NCI-H1048 (cell line): ENCODE data around the gene STK32C.
"Not testable (repeated sequence)": the region's sequence is repeated elsewhere in the genome, so short reads cannot be mapped to it uniquely, and the experiment has no call there.

Experiments
- DNase-seq: peaks from one replicate; lab custom pipeline; 2025; lab: John Stamatoyannopoulos, UW

The STK32C gene

GRCh38 chr10:132307823-132308586 is at the start of gene STK32C:
Gene STK32C, minus strand, starts transcription at chr10:132307950. Its CDS starts 117 bp downstream, at chr10:132307833.
- peak; percentile 75 for DNase-seq

GRCh38 chr10:132356621-132357195 is 49.0 kb upstream of the STK32C start:
- DNase-seq = no peak

DNA sequence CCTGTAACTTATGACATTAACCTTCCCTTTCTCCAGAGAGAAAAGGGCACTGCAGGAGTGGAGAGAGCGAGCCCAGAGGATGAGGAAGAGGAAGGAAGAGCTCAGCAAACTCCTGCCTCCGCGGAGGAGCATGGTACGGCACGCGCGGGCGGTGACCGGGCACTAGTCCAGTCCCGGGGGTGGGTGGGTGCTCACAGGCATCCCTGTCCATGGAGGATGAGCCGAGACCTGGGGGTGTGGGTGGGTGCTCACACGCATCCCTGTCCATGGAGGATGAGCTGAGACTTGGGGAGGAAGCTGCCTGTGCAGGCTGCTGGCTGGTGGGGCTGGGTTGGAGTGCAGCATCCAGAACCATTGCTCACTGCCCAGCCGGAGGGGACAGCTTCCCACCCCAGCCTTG is 48.0 kb upstream of the STK32C start:
- no peak for DNase-seq

DNA sequence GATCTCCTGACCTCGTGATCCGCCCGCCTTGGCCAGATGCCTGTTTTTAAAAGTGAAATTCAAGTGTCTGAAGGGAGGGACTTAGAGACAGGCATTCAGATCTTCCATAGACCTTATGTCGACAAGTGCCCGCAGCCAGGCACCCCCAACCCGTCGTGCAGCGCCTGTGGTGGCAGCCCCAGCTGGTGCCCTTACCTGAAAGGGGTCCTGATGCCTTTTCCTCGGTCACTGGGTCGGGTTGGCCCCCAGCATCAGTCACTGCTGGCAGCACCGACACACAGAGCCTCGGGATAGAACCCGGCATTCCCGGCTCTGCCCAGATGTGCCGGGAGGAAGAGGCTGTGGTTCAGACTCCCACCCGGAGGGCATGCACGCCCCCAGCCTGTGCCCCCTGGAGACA is 47.5 kb upstream of the STK32C start:
- no peak for DNase-seq

- no peak for DNase-seq
Measured at GRCh38 chr10:132354356-132355094, 46.8 kb upstream of the STK32C start.

DNA sequence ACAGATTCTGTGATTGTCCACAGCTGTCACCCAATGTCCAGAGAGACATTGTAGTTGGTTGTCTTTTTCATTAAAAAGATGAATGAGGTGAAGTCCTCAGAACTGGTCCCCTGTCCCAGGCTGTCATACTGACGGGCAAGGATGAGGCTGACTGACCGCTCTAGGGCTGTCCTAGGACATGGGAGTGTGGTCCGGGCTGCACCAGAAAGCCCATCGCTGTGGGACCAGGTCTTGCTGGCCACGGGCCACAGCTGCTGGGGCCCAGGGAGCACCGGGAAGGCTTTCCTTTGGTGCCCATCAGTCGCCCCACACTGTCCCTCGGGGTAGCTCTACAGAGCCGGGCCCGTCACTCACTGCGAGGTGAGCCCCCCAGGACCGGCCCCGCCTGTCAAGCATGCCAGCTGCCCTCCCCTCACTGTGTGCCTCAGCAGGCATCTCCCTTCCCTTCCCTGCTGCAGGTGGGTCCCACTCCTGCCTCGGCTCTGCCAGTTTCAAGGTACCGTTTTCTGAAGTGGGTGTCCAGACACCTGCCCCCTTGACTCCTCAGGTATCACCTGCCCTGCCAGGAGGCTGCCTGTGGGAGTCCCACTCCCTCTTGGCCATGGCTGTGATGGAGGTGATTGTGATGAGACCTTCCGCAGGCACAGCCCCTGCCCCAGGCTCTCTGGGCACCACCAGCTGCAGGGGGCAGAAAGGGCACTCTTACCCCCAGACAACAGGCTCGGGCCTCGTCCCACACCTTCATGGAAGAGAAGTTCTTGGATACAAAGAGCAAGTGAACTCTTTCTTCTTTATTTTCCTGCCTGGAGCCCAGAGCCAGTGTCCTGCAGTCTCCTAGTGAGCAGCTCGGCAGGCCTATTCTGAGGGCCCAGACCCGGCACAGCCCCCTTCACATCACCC is 46.0 kb upstream of the STK32C start:
- no peak for DNase-seq

- DNase-seq = not testable (repeated sequence)
Measured at GRCh38 chr10:132352462-132353308, 44.9 kb upstream of the STK32C start.

DNA sequence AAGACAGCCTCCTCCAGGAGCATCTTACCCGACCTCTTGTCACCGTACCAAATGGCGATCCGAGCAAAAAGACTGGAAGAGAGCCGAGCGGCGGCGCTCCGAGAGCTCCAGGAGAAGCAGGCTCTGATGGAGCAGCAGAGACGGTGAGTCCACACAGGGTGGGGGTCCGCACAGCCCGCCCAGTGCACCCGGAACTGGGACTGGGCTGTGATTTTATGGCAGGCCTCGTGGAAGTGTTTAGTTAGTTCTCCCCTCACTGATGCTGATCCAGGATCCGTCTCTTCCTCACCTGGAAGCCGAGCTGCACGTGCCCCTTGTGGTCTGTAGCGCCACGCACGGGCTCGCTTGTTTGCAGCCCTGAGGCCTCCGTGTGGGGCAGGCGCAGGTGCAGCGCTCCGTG is 43.9 kb upstream of the STK32C start:
- DNase-seq = no peak

- DNase-seq = no peak
Measured at GRCh38 chr10:132350946-132351345, 43.2 kb upstream of the STK32C start.

DNA sequence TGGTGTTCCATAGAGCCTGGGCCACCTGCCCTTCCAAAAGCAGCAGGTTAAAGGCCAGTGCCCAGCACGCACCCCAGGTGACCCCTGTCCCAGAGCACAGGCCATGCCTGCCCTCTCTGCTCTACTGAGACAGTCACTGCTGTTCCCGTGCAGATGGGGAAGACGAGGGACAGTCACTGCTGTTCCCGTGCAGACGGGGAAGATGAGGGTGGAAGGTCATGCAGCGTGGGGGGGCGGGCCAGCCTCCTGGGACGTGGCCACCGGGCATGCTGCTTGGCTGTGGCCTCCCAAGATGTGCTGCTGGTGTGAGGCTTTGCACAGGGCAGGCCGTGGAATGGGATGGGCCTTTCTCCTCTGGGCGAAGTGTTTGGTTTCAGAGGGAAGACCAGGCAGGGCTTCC is 42.6 kb upstream of the STK32C start:
- DNase-seq = no peak

DNA sequence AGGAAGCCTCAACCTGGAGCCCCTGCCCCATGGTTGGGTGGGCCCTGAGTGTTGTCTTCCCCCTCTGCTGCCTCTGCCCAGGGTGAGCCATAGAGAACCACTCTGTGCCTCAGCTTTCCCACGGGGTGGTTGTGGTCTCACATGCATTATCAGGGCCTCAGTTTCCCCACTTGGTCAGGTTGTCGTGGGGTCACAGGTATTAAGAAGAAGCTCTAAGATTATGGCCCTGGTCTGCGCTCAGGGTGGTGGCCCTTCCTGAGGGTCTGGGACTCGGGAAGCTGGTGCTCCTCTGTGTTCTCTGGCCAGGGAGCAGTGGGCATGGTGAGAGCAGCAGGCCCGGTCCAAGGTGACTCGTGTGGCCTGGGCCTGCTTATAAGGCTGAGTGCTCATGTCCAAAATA is 42.0 kb upstream of the STK32C start:
- DNase-seq = no peak

GRCh38 chr10:132347931-132348267 is 40.1 kb upstream of the STK32C start:
- no peak for DNase-seq

DNA sequence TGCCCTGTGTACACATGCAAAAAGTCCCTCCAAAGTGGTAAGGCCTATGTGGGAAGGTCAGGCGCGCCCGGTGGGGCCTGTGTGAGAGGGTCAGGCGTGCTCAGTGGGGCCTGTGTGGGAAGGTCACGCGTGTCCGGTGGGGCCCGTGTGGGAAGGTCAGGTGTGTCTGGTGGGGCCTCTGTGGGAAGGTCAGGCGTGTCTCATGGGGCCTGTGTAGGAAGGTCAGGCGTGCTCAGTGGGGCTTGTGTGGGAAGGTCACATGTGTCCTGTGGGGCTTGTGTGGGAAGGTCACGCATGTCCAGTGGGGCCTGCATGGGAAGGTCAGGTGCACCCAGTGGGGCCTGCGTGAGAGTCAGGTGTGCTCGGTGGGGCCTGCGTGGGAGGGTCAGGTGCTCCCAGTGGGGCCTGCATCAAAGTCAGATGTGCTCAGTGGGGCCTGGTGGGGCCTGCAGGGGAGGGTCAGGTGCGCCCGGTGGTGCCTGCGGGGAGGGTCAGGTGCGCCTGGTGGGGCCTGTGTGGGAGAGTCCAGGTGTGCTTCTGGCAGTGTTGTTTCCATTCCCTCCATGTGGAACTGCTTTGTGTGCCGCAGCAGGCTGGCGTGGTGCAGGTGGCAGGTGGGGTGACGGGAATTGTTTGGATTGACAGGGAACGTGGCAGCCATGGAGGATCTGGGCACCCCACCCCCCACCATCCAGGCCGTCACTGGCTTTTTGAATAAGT is 39.6 kb upstream of the STK32C start:
- no peak for DNase-seq

- DNase-seq = no peak
Measured at GRCh38 chr10:132346806-132347205, 39.1 kb upstream of the STK32C start.

GRCh38 chr10:132345345-132345744 is 37.6 kb upstream of the STK32C start:
- no peak for DNase-seq

DNA sequence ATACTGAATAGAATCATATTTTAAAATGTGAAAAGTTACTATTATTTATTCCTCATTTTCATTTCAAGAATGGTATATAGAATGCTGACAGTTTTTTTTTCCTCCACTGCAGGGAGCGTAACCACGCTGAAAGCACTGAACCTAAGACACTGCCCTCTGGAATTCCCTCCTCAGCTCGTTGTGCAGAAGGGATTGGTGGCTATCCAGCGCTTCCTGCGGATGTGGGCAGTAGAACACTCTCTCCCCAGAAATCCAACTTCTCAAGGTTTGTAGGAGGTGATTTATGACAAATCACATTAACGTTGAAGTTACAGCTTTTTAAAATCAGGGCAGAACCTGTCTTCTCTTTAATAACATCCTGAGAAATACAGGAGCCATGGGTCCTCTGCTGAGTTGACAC is 36.6 kb upstream of the STK32C start:
- DNase-seq = no peak

DNA sequence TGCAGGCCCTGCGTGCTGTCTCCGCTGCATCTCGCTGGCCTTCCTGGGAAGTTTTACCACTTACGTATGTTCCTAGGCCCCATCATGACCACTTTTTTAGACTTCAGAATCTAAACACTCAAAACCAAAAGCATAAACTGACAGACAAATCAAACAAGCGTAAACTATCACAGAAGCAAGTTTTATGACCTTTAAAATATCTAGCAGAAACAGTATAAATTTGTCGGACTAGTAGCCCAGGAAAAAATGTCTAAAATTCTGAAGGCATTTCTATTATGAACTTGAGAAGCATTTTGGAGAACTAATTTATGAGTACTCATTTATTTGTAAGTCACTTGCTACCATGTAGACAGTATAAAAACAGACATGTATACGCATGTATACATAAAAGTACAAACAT is 34.8 kb upstream of the STK32C start:
- DNase-seq = no peak

DNA sequence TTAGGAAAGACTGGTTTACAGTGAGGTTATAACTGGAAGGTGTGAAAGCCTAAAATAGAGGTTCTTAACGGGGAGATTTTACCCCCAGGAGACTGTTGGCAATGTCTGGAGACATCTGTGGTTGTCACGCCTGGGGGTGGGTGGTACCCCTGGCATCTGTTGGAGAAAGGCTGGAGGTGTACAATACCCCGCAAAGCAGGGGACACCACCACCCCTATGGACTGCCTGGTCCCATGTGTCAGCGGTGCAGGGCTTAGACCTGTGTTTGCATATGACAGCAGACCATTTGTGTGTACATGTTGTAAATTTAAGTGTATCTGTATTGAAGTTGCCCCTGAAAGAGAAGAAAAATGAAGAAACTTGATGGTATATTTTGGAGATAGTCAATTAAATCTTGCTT is 34.0 kb upstream of the STK32C start:
- no peak for DNase-seq

DNA sequence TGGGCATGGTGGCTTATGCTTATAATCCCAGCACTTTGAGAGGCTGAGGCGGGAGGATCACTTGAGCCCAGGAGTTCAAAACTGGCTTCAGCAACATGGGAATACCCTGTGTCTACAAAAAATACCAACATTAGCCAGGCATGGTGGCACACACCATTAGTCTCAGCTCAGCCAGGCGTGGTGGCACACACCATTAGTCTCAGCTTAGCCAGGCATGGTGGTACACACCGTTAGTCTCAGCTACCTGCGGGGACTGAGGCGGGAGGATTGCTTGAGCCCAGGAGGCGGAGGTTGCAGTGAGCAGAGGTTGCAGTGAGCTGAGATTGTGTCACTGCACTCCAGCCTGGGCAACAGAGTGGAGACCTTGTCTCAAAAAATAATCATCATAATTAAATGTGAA is 33.3 kb upstream of the STK32C start:
- DNase-seq = no peak

DNA sequence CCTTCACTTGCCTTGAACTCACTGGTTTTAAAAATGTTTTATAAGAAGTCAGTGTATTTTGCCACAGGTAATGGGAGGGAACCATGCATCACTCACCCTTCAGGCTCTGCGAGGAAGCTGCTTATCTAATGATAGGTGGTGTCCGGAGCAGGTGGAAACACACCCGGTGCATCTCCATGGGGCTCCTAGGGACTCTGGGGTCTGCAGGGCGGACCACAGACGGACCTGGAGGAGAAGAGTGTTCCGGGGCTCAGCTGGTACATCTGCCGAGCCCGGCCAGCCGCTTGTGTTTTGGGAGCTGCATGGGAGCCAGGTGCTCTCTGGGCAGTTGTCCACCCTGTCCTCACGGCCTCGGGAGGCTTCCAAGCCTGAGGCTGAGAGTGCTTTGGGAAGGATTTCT is 31.5 kb upstream of the STK32C start:
- no peak for DNase-seq

DNA sequence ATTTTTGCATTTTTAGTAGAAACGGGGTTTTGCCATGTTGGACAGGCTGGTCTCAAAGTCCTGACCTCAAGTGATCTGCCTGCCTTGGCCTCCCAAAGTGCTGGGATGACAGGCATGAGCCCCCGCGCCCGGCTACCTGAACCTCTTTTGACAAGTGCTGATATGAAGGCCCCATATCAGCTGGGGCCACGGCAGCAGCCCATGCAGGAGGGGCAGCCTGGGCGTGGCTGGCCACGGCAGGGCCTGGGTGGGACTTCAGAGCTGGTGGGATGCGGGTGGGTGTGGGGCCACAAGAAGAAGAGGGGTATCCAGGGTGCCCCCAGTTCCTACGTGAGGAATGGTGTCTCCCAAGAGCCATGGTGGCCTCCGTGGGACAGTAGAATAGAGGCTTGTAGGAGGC is 31.1 kb upstream of the STK32C start:
- DNase-seq = no peak
